ENCODE data around the gene CYTL1.
"Not testable (repeated sequence)": the region's sequence is repeated elsewhere in the genome, so short reads cannot be mapped to it uniquely, and the experiment has no call there.

- not testable (repeated sequence) for TF ChIP-seq CTCF, POLR2A (IDR thresholded peaks at IDR 0.05)
Measured at GRCh38 chr4:5066968-5067367, 47.7 kb upstream of the CYTL1 start.

All from tibial nerve (tissue), 3 donors.